Activated T-helper 17 cell treated with anti-CD3 and anti-CD28 coated beads, Interleukin-2, amount 50 U/mL, for 72 hours (primary cell): ENCODE data around the gene LIPN. TPM values are rescaled to one million over a fixed set of nuclear protein-coding genes. Genes with fewer than 3 reads are reported as not detected.

Experiments
- ATAC-seq: fragments of 150-1000 bp; cut with Tn5 transposase; replicated peaks from 2 replicates; pipeline ENCODE4 v1.10.0; 2021; ENCODE audit warnings: mild to moderate bottlenecking, moderate library complexity
- H3K27ac Mint-ChIP-seq: one replicate; pipeline ENCODE4 v1.8.0; 2022; ENCODE audit warnings: mixed read lengths
- H3K27me3 Mint-ChIP-seq: one replicate; pipeline ENCODE4 v1.8.0; 2022; ENCODE audit warnings: mixed read lengths
- H3K36me3 Mint-ChIP-seq: one replicate; pipeline ENCODE4 v1.8.0; 2022; ENCODE audit warnings: low read depth, mild to moderate bottlenecking, mixed read lengths
- H3K4me1 Mint-ChIP-seq: one replicate; pipeline ENCODE4 v1.8.0; 2022; ENCODE audit warnings: mixed read lengths
- H3K4me3 Mint-ChIP-seq: one replicate; pipeline ENCODE4 v1.8.0; 2022; ENCODE audit warnings: mild to moderate bottlenecking, mixed read lengths
- H3K9me3 Mint-ChIP-seq: one replicate; pipeline ENCODE4 v1.8.0; 2022; ENCODE audit warnings: mixed read lengths
- total RNA-seq, 2 donors: library from RNA; stranded (reverse); gene quantifications; one replicate each; pipeline ENCODE4 v1.2.3, GENCODE V29; 2022

Gene LIPN
- total RNA-seq, 2 donors from 2014 or later = not detected

GRCh38 chr10:88827671-88828070 lies 67.9 kb downstream of the LIPN start:
- Mint-ChIP-seq H3K9me3 (no peaks in the 10 kb centered on the region), H3K4me3 (no peak overlapping the region), H3K36me3 (no peaks in the 10 kb centered on the region), H3K27me3 (no peaks in the 10 kb centered on the region), H3K4me1 (peaks cover 44% of the 10 kb centered on the region), H3K27ac (peak overlapping the region; percentile 85)
- peak; percentile 74 for ATAC-seq

DNA sequence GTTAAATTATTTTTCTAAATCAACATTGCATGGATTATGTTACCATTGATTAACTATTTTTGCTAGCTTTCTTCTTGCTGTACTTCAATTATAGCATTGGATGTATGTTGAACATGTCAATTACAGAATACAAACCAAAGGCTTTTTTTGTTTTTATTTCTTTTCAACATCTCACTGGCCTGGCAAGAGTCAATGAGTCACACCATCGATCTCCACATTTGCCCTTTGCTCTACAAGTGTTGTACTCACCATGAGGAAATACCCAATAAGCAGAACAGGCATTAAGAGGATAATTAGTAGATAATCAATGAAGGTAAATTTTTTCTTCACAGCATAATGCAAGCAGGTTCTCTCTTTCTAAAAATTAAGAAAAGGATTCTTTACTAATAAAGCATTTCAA lies 68.5 kb downstream of the LIPN start:
- Mint-ChIP-seq H3K27me3 (no peaks in the 10 kb centered on the region), H3K4me1 (peaks cover 44% of the 10 kb centered on the region), H3K9me3 (no peaks in the 10 kb centered on the region), H3K36me3 (no peaks in the 10 kb centered on the region), H3K4me3 (no peak overlapping the region), H3K27ac (no peak overlapping the region)
- ATAC-seq = no peak

Other genes starting within 250 kb of the LIPN start
- 1 to 10 TPM; 2.1 to 2.4 TPM for gene RNLS, start 176.7 kb upstream of the LIPN start, total RNA-seq
- gene LIPJ, start 173.3 kb upstream of the LIPN start, total RNA-seq = not detected
- gene LIPF, start 95.6 kb upstream of the LIPN start, total RNA-seq = not detected
- gene LIPK, start 53.8 kb upstream of the LIPN start, total RNA-seq = not detected
- not detected for gene LIPM, start 42.7 kb downstream of the LIPN start, total RNA-seq
- gene ANKRD22, start 91.8 kb downstream of the LIPN start, total RNA-seq = 1 to 10 TPM in 1 of 2 donors, under 1 TPM in 1; 0.21 to 5.9 TPM
- 10 to 100 TPM; 27.6 to 72.5 TPM for gene STAMBPL1, start 120.2 kb downstream of the LIPN start, total RNA-seq
- gene ACTA2, start 192.8 kb downstream of the LIPN start, total RNA-seq = 10 to 100 TPM; 14.6 to 29.6 TPM
- 100 to 1,000 TPM; 105 to 121 TPM for gene FAS, start 230.8 kb downstream of the LIPN start, total RNA-seq